ENCODE measurements around the gene PKNOX2. TPM values are rescaled to one million over a fixed set of nuclear protein-coding genes. Genes with fewer than 3 reads are reported as not detected.

PKNOX2 gene
- total RNA-seq, result 0.28 TPM

GRCh38 chr11:125164422-125165110 is at the start of gene PKNOX2:
Gene PKNOX2 (plus strand): TSS chr11:125164751. CDS start chr11:125351306, 186,555 bp downstream.
- peak; percentile 72 for ATAC-seq

GRCh38 chr11:125117429-125117828 is 47.1 kb upstream of the PKNOX2 start:
- ATAC-seq, result no peak

GRCh38 chr11:125123194-125123946 is 41.2 kb upstream of the PKNOX2 start:
- ATAC-seq, result no peak

- peak; percentile 52 for ATAC-seq
Observed at GRCh38 chr11:125123947-125124617, 40.5 kb upstream of the PKNOX2 start.

GRCh38 chr11:125124618-125124992 is 39.9 kb upstream of the PKNOX2 start:
- ATAC-seq, result no peak

GRCh38 chr11:125128450-125128849 is 36.1 kb upstream of the PKNOX2 start:
- no peak for ATAC-seq

- no peak for ATAC-seq
Observed at GRCh38 chr11:125129316-125129993, 35.1 kb upstream of the PKNOX2 start.

GRCh38 chr11:125132071-125132470 is 32.5 kb upstream of the PKNOX2 start:
- no peak for ATAC-seq

- no peak for ATAC-seq
Observed at GRCh38 chr11:125132596-125132995, 32.0 kb upstream of the PKNOX2 start.

GRCh38 chr11:125136001-125136400 is 28.6 kb upstream of the PKNOX2 start:
- ATAC-seq, result no peak

- no peak for ATAC-seq
Observed at GRCh38 chr11:125138966-125139365, 25.6 kb upstream of the PKNOX2 start.

- no peak for ATAC-seq
Observed at GRCh38 chr11:125139778-125140177, 24.8 kb upstream of the PKNOX2 start.

GRCh38 chr11:125140233-125140632 is 24.3 kb upstream of the PKNOX2 start:
- no peak for ATAC-seq

GRCh38 chr11:125141178-125141577 is 23.4 kb upstream of the PKNOX2 start:
- ATAC-seq, result no peak

GRCh38 chr11:125141686-125142535 is 22.6 kb upstream of the PKNOX2 start:
- ATAC-seq, result peak; percentile 73

- ATAC-seq, result no peak
Observed at GRCh38 chr11:125146232-125146631, 18.3 kb upstream of the PKNOX2 start.

- no peak for ATAC-seq
Observed at GRCh38 chr11:125147280-125147679, 17.3 kb upstream of the PKNOX2 start.

GRCh38 chr11:125148011-125148410 is 16.5 kb upstream of the PKNOX2 start:
- no peak for ATAC-seq

- ATAC-seq, result no peak
Observed at GRCh38 chr11:125148743-125149142, 15.8 kb upstream of the PKNOX2 start.

GRCh38 chr11:125153837-125154236 is 10.7 kb upstream of the PKNOX2 start:
- no peak for ATAC-seq

- ATAC-seq, result no peak
Observed at GRCh38 chr11:125154378-125155099, 10.0 kb upstream of the PKNOX2 start.

Measured in esophagus mucosa (tissue), 1 donor.